IMR-90 (cell line): Measurements from ENCODE around the gene CREBL2. TPM values are rescaled to one million over a fixed set of nuclear protein-coding genes. Genes with fewer than 3 reads are reported as not detected.

Experiments used
- ATAC-seq: fragments of 200-7000 bp; cut with Tn5 transposase; 2 replicates; pipeline ENCODE4 v1.9.1; 2020; ENCODE audit warnings: low read depth, mild to moderate bottlenecking, moderate library complexity
- BruUV-seq: library from RNA; stranded (reverse); fragments of 400-500 nt; replicated peaks from 2 replicates; lab custom pipeline; 2021; lab: Mats Ljungman, UMichigan
- CTCF ChIA-PET: fragments of 300-600 bp; formaldehyde crosslinking; extraction: SDS; loops from one replicate; lab custom pipeline; 2021; ENCODE audit warnings: antibody characterized with exemption; lab: Yijun Ruan, JAX
- POLR2A ChIA-PET: fragments of 300-600 bp; sonication (Branson Sonifier 250); formaldehyde crosslinking; loops from one replicate; lab custom pipeline; 2022; ENCODE audit warnings: antibody characterized with exemption; ENCODE audit not compliant: unreplicated experiment; lab: Charles Lee
- DNase-seq: peaks from one replicate; pipeline ENCODE4 v3.0.0; 2013
- H2AFZ ChIP-seq: replicated peaks from 2 replicates; pipeline ENCODE3; 2013; ENCODE audit warnings: low read length, mild to moderate bottlenecking; ENCODE audit not compliant: poor library complexity
- H2AK5ac ChIP-seq: 2 replicates; pipeline ENCODE4 v1.6.1; 2013; ENCODE audit warnings: low read depth, low read length, inconsistent platforms
- H2AK9ac ChIP-seq: replicated peaks from 2 replicates; pipeline ENCODE3; 2013; ENCODE audit warnings: mild to moderate bottlenecking, low read depth, low read length, moderate library complexity; ENCODE audit not compliant: poor library complexity
- H2BK120ac ChIP-seq: 2 replicates; pipeline ENCODE4 v1.6.1; 2013; ENCODE audit warnings: low read depth, low read length, inconsistent platforms
- H2BK15ac ChIP-seq: 3 replicates; pipeline ENCODE4 v1.6.1; 2013; ENCODE audit warnings: low read depth, low read length, inconsistent platforms
- H2BK20ac ChIP-seq: 2 replicates; pipeline ENCODE4 v1.6.1; 2013; ENCODE audit warnings: low read depth, mild to moderate bottlenecking, inconsistent platforms, low read length, moderate library complexity
- H2BK5ac ChIP-seq: 2 replicates; pipeline ENCODE4 v1.6.1; 2013; ENCODE audit warnings: mild to moderate bottlenecking, low read depth, low read length, inconsistent platforms; ENCODE audit not compliant: poor library complexity, severe bottlenecking
- H3K14ac ChIP-seq: replicated peaks from 2 replicates; pipeline ENCODE4 v1.6.1; 2013; ENCODE audit warnings: low read depth, low read length, inconsistent platforms
- H3K18ac ChIP-seq: 2 replicates; pipeline ENCODE4 v1.6.1; 2013; ENCODE audit warnings: low read depth, low read length, control low read depth
- H3K23ac ChIP-seq: 2 replicates; pipeline ENCODE4 v1.6.1; 2013; ENCODE audit warnings: low read depth, low read length, inconsistent platforms
- H3K27ac ChIP-seq: 2 replicates; pipeline ENCODE4 v1.5.1; 2013; ENCODE audit warnings: mild to moderate bottlenecking, control low read depth, low read length; ENCODE audit not compliant: insufficient read depth
- H3K27me3 ChIP-seq: 2 replicates; pipeline ENCODE4 v1.6.1; 2013; ENCODE audit warnings: low read length; ENCODE audit not compliant: control insufficient read depth, insufficient read depth
- H3K36me3 ChIP-seq: 2 replicates; pipeline ENCODE4 v1.6.1; 2013; ENCODE audit warnings: low read length, mixed read lengths; ENCODE audit not compliant: control insufficient read depth, insufficient read depth
- H3K4ac ChIP-seq: 2 replicates; pipeline ENCODE4 v1.6.1; 2013; ENCODE audit warnings: low read depth, low read length, inconsistent platforms
- H3K4me1 ChIP-seq: 2 replicates; pipeline ENCODE4 v1.6.1; 2013; ENCODE audit warnings: low read length, mixed read lengths; ENCODE audit not compliant: control insufficient read depth, insufficient read depth
- H3K4me2 ChIP-seq: 2 replicates; pipeline ENCODE4 v1.6.1; 2013; ENCODE audit warnings: low read depth, mild to moderate bottlenecking, control low read depth, low read length, moderate library complexity
- H3K4me3 ChIP-seq: 2 replicates; pipeline ENCODE4 v1.5.1; 2013; ENCODE audit warnings: low read depth, mild to moderate bottlenecking, control low read depth, low read length, moderate library complexity; ENCODE audit not compliant: insufficient read depth
- H3K56ac ChIP-seq: 2 replicates; pipeline ENCODE4 v1.6.1; 2013; ENCODE audit warnings: low read length, inconsistent platforms; ENCODE audit not compliant: insufficient read depth; ENCODE audit errors: extremely low read depth
- H3K79me1 ChIP-seq, 2 experiments: 2 replicates each; pipeline ENCODE4 v1.6.1; 2013; ENCODE audit warnings: low read length in 2 of 2, inconsistent platforms in 1 of 2, low read depth in 1 of 2
- H3K9ac ChIP-seq: 2 replicates; pipeline ENCODE4 v1.6.1; 2013; ENCODE audit warnings: low read depth, low read length, control low read depth
- H3K9me1 ChIP-seq: 2 replicates; pipeline ENCODE4 v1.6.1; 2013; ENCODE audit warnings: low read length, inconsistent platforms; ENCODE audit not compliant: insufficient read depth
- H3K9me3 ChIP-seq: 2 replicates; pipeline ENCODE4 v1.6.1; 2013; ENCODE audit warnings: low read length; ENCODE audit not compliant: control insufficient read depth, insufficient read depth
- H4K20me1 ChIP-seq: 2 replicates; pipeline ENCODE4 v1.6.1; 2013; ENCODE audit warnings: low read length, inconsistent platforms; ENCODE audit not compliant: insufficient read depth
- H4K5ac ChIP-seq: 2 replicates; pipeline ENCODE4 v1.6.1; 2013; ENCODE audit warnings: mild to moderate bottlenecking, low read depth, low read length, control low read depth
- H4K8ac ChIP-seq, 2 experiments: 2 replicates each; pipeline ENCODE4 v1.6.1; 2013; ENCODE audit warnings: low read depth in 2 of 2, low read length in 2 of 2, control low read depth in 1 of 2, inconsistent platforms in 1 of 2
- H4K91ac ChIP-seq: 2 replicates; pipeline ENCODE4 v1.6.1; 2013; ENCODE audit warnings: low read depth, low read length, inconsistent platforms; ENCODE audit not compliant: insufficient read depth
- CHD1 ChIP-seq: IDR thresholded peaks from 2 replicates; pipeline ENCODE4 v1.6.1; 2012; ENCODE audit warnings: low read depth, low read length, improper control_type of control experiment
- FOS ChIP-seq: fragments of 150-350 bp; IDR thresholded peaks from 2 replicates; pipeline ENCODE4 v1.6.1; 2016; ENCODE audit warnings: low read depth, low read length
- MAFK ChIP-seq: IDR thresholded peaks from 2 replicates; pipeline ENCODE4 v1.6.1; 2012; ENCODE audit warnings: low read depth, low read length, improper control_type of control experiment
- MAZ ChIP-seq: IDR thresholded peaks from 2 replicates; pipeline ENCODE4 v1.6.1; 2012; ENCODE audit warnings: low read depth, mild to moderate bottlenecking, low read length, improper control_type of control experiment, moderate library complexity, borderline replicate concordance
- MXI1 ChIP-seq: IDR thresholded peaks from 2 replicates; pipeline ENCODE4 v1.6.1; 2012; ENCODE audit warnings: low read depth, mild to moderate bottlenecking, low read length, moderate library complexity, borderline replicate concordance
- RCOR1 ChIP-seq: IDR thresholded peaks from 2 replicates; pipeline ENCODE4 v1.6.1; 2012; ENCODE audit warnings: mild to moderate bottlenecking, low read length, improper control_type of control experiment; ENCODE audit not compliant: insufficient replicate concordance
- whole genome bisulfite sequencing, 2 experiments: methylation state at CpG; one replicate each; pipeline versions ENCODE4 v1.1.5 to v1.1.7; 2013; ENCODE audit warnings: missing lambda C conversion rate in 2 of 2; ENCODE audit not compliant: insufficient read length in 1 of 2; ENCODE audit errors: extremely low coverage in 2 of 2; 5-methylcytosine and 5-hydroxymethylcytosine counted together
- dilution Hi-C: fragments of 300-500 bp; cut with HindIII; formaldehyde crosslinking; loops from one replicate; pipeline ENCODE4 v1.14.3; 2018; ENCODE audit warnings: low sequenced_read_pairs; ENCODE audit not compliant: unreplicated experiment
- in situ Hi-C: fragments of 300-500 bp; cut with MboI; formaldehyde crosslinking; loops from 3 replicates; pipeline ENCODE4 v1.14.3; 2019; ENCODE audit warnings: low sequenced_read_pairs, inconsistent platforms, mixed read lengths
- intact Hi-C: fragments of 100-400 bp; cut with micrococcal nuclease; formaldehyde crosslinking; loops from 2 replicates; pipeline ENCODE4 v1.10.0; 2022
- polyA plus RNA-seq, 3 experiments: library from polyadenylated mRNA; depleted of rRNA; stranded (reverse); fragments of >200 nt; gene quantifications; 2 replicates each; pipeline ENCODE4 v1.2.3, GENCODE V29; 2012; ENCODE audit warnings: low replicate concordance in 1 of 3
- total RNA-seq: library from RNA; depleted of rRNA; stranded (reverse); fragments of >200 nt; gene quantifications from 2 replicates; pipeline ENCODE4 v1.2.3, GENCODE V29; 2012
- TF ChIP-seq, protein P1 (sequence below): fragments of 150-350 bp; IDR thresholded peaks from 2 replicates; pipeline ENCODE4 v1.6.1; 2016; ENCODE audit warnings: low read depth, mild to moderate bottlenecking, low read length, moderate library complexity, borderline replicate concordance
- TF ChIP-seq, protein P2 (sequence below): conservative IDR thresholded peaks from 2 replicates; pipeline ENCODE4 v1.5.1; 2012; ENCODE audit warnings: mild to moderate bottlenecking, low read depth, low read length, improper control_type of control experiment

The CREBL2 gene
- total and polyA plus RNA-seq, 2 of the 4 experiments (the other 2 are of a cell fraction): 11.5 to 19.0 TPM

DNA sequence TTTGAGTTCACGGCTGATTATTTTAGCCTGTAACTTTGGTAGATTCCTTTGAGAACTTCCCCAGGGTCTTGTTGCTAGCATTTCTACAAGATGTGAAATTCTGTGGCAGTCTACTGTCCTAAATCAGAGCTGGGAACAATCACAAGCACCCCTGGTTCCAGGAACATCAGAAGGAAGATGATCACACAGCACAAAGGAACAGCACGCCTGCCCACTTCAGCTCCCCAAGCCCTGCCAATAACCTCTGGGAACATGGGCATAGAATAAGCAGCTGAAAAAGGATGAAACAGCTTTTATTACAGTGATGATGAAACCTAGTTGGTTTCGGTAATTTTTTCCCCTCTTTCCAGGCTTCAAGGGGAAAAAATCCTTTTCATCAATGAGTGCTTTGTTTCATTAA is 72.0 kb downstream of the CREBL2 start:
- H3K56ac ChIP-seq: no peak overlapping the region
- ATAC-seq (no peak), DNase-seq (no peak)
- ChIA-PET POLR2A (no interaction called here), CTCF (no interaction called here)
- H3K4me2 ChIP-seq: no peak overlapping the region
- H2BK120ac ChIP-seq: no peak overlapping the region
- in situ Hi-C loops (no loop called here), intact Hi-C loops (no loop called here), dilution Hi-C loops (no loop called here)
- no peaks in the 10 kb centered on the region for H3K36me3 ChIP-seq
- no peaks in the 10 kb centered on the region for H3K9me3 ChIP-seq
- H4K91ac ChIP-seq: no peak overlapping the region
- H3K27me3 ChIP-seq: peaks cover 12% of the 10 kb centered on the region
- no peaks in the 10 kb centered on the region for H4K20me1 ChIP-seq
- H3K9ac ChIP-seq: no peak overlapping the region
- WGBS, 2 experiments: 80% methylated on average over 1 of the region's 3 CpGs; no CpG with 5 or more reads in 1 of the 2 experiments
- H3K4me3 ChIP-seq: no peak overlapping the region
- H3K4ac ChIP-seq: no peak overlapping the region
- no peak overlapping the region for H3K14ac ChIP-seq
- H3K27ac ChIP-seq: no peak overlapping the region
- no peaks in the 10 kb centered on the region for H3K9me1 ChIP-seq
- no peak overlapping the region for H2AK5ac ChIP-seq
- no peaks in the 10 kb centered on the region for H3K4me1 ChIP-seq
- BruUV-seq: no TSS peak
- TF ChIP-seq, protein P1, sequence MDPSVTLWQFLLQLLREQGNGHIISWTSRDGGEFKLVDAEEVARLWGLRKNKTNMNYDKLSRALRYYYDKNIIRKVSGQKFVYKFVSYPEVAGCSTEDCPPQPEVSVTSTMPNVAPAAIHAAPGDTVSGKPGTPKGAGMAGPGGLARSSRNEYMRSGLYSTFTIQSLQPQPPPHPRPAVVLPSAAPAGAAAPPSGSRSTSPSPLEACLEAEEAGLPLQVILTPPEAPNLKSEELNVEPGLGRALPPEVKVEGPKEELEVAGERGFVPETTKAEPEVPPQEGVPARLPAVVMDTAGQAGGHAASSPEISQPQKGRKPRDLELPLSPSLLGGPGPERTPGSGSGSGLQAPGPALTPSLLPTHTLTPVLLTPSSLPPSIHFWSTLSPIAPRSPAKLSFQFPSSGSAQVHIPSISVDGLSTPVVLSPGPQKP: no peak
- TF ChIP-seq CHD1 (no peak), MXI1 (no peak), MAZ (no peak), MAFK (no peak), RCOR1 (no peak), FOS (no peak)
- TF ChIP-seq, protein P2, sequence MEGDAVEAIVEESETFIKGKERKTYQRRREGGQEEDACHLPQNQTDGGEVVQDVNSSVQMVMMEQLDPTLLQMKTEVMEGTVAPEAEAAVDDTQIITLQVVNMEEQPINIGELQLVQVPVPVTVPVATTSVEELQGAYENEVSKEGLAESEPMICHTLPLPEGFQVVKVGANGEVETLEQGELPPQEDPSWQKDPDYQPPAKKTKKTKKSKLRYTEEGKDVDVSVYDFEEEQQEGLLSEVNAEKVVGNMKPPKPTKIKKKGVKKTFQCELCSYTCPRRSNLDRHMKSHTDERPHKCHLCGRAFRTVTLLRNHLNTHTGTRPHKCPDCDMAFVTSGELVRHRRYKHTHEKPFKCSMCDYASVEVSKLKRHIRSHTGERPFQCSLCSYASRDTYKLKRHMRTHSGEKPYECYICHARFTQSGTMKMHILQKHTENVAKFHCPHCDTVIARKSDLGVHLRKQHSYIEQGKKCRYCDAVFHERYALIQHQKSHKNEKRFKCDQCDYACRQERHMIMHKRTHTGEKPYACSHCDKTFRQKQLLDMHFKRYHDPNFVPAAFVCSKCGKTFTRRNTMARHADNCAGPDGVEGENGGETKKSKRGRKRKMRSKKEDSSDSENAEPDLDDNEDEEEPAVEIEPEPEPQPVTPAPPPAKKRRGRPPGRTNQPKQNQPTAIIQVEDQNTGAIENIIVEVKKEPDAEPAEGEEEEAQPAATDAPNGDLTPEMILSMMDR: no peak
- no peak overlapping the region for H3K18ac ChIP-seq
- no peak overlapping the region for H4K8ac ChIP-seq
- no peak overlapping the region for H2AK9ac ChIP-seq
- no peak overlapping the region for H2BK5ac ChIP-seq
- no peaks in the 10 kb centered on the region for H3K79me1 ChIP-seq
- no peak overlapping the region for H2BK15ac ChIP-seq
- H2AFZ ChIP-seq: no peak overlapping the region
- H4K5ac ChIP-seq: no peak overlapping the region
- no peak overlapping the region for H2BK20ac ChIP-seq
- H3K23ac ChIP-seq: no peak overlapping the region
